Sigmoid colon (tissue), 4 donors: ENCODE results near the gene CHD3.

Experiments
- EP300 ChIP-seq, 4 donors: sonication (generic); formaldehyde crosslinking; IDR thresholded peaks; one replicate each; pipeline ENCODE4 v1.6.1; 2017; ENCODE audit warnings: antibody characterized with exemption in 4 of 4
- POLR2AphosphoS5 ChIP-seq, 4 donors: sonication (generic); formaldehyde crosslinking; IDR thresholded peaks; one replicate each; pipeline ENCODE4 v1.6.1; 2017; ENCODE audit warnings: antibody characterized with exemption in 4 of 4
- TF ChIP-seq, protein P1 (sequence below), 4 experiments: fragments of 450-650 bp in 3 of 4; fragments of 200-600 bp in 1 of 4; IDR thresholded peaks; one replicate each; pipeline ENCODE4 v1.5.1; 2016 to 2019; ENCODE audit warnings: antibody characterized with exemption in 4 of 4, mild to moderate bottlenecking in 3 of 4, moderate library complexity in 2 of 4

DNA sequence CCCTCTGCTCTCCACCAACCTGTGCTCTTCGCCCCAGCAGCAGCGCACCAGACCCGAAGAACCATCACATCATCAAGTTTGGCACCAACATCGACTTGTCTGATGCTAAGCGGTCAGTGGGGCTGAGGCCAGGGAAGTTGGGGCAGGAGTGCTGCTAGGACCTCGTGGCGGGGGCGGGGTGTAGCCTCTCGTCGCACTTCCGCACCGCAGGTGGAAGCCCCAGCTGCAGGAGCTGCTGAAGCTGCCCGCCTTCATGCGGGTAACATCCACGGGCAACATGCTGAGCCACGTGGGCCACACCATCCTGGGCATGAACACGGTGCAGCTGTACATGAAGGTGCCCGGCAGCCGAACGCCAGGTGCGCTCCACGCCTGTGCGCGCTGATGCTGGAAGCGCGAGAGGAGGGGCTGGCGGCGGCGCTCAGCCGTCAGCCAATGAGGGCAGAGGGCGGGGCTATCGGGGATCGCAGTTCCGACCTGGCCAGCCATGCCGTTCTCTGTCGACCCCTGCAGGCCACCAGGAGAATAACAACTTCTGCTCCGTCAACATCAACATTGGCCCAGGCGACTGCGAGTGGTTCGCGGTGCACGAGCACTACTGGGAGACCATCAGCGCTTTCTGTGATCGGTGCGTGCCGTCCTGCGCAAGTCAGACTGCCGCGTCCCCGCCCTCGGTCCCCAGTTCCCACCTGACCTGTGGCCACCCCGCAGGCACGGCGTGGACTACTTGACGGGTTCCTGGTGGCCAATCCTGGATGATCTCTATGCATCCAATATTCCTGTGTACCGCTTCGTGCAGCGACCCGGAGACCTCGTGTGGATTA, 36.9 kb upstream of the CHD3 start:
- TF ChIP-seq, protein P1, sequence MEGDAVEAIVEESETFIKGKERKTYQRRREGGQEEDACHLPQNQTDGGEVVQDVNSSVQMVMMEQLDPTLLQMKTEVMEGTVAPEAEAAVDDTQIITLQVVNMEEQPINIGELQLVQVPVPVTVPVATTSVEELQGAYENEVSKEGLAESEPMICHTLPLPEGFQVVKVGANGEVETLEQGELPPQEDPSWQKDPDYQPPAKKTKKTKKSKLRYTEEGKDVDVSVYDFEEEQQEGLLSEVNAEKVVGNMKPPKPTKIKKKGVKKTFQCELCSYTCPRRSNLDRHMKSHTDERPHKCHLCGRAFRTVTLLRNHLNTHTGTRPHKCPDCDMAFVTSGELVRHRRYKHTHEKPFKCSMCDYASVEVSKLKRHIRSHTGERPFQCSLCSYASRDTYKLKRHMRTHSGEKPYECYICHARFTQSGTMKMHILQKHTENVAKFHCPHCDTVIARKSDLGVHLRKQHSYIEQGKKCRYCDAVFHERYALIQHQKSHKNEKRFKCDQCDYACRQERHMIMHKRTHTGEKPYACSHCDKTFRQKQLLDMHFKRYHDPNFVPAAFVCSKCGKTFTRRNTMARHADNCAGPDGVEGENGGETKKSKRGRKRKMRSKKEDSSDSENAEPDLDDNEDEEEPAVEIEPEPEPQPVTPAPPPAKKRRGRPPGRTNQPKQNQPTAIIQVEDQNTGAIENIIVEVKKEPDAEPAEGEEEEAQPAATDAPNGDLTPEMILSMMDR (IDR thresholded peaks at IDR 0.05) = peak; percentile 96 to 99 (median 98)
- TF ChIP-seq POLR2AphosphoS5 (IDR thresholded peaks at IDR 0.05) (peak in 3 of 4 donors; percentile 66 to 71 (median 68)), EP300 (IDR thresholded peaks at IDR 0.05) (no peak)
